ENCODE results near the gene ZFP36L1. TPM values are rescaled to one million over a fixed set of nuclear protein-coding genes. Genes with fewer than 3 reads are reported as not detected.

The ZFP36L1 gene
- total and polyA plus RNA-seq, 2 of the 13 experiments (the other 11 are each of a cell fraction or from before 2014, with no cell fraction given): 7.4 to 10.2 TPM

GRCh38 chr14:68794130-68794850 is 1.4 kb upstream of the ZFP36L1 start (continued):
- TF ChIP-seq KDM5A (IDR thresholded peaks at IDR 0.05; ENCODE audit: borderline replicate concordance, low read length) (no peak; the same call in 1 of the 2 replicates), U2AF1 (optimal IDR thresholded peaks at IDR 0.05; ENCODE audit: low read depth, low read length) (peak; percentile 65), HNRNPL (IDR thresholded peaks at IDR 0.05; ENCODE audit: low read depth, low read length) (peak; percentile 55; the same call in 1 of the 2 replicates), ZNF510 (CRISPR knock-in tag; IDR thresholded peaks at IDR 0.05; ENCODE audit: low read depth) (peak; percentile 68; the same call in 1 of the 2 replicates), TBP (CRISPR knock-in tag; IDR thresholded peaks at IDR 0.05) (no peak), ZFYVE20 (CRISPR knock-in tag; IDR thresholded peaks at IDR 0.05; ENCODE audit: borderline replicate concordance, low read depth) (no peak), ZFP90 (CRISPR knock-in tag; IDR thresholded peaks at IDR 0.05; ENCODE audit: borderline replicate concordance) (no peak), DNMT3B (CRISPR knock-in tag; conservative IDR thresholded peaks at IDR 0.05) (no peak), ZNF232 (CRISPR knock-in tag; IDR thresholded peaks at IDR 0.05; ENCODE audit: borderline replicate concordance) (peak; percentile 50; the same call in 1 of the 2 replicates), ZSCAN21 (CRISPR knock-in tag; IDR thresholded peaks at IDR 0.05; ENCODE audit: borderline replicate concordance) (peak; percentile 69; the same call in 1 of the 2 replicates), MTF2 (CRISPR knock-in tag; IDR thresholded peaks at IDR 0.05; ENCODE audit: borderline replicate concordance) (no peak), ATF5 (CRISPR knock-in tag; IDR thresholded peaks at IDR 0.05; ENCODE audit: low read depth) (peak; percentile 34; the same call in 1 of the 2 replicates), ZNF331 (CRISPR knock-in tag; IDR thresholded peaks at IDR 0.05) (peak; percentile 56; the same call in 1 of the 2 replicates), STAT6 (CRISPR knock-in tag; IDR thresholded peaks at IDR 0.05; ENCODE audit: borderline replicate concordance) (no peak), ZFP62 (CRISPR knock-in tag; IDR thresholded peaks at IDR 0.05) (no peak), ZFY (CRISPR knock-in tag; IDR thresholded peaks at IDR 0.05) (no peak; the same call in 1 of the 2 replicates), ZBTB42 (CRISPR knock-in tag; IDR thresholded peaks at IDR 0.05) (no peak), ARID4A (CRISPR knock-in tag; IDR thresholded peaks at IDR 0.05; ENCODE audit: borderline replicate concordance) (no peak; the same call in 1 of the 2 replicates), ZNF251 (CRISPR knock-in tag; IDR thresholded peaks at IDR 0.05) (no peak), SNAPC2 (CRISPR knock-in tag; IDR thresholded peaks at IDR 0.05) (no peak), SMARCC2 (IDR thresholded peaks at IDR 0.05) (no peak), ZNF776 (CRISPR knock-in tag; IDR thresholded peaks at IDR 0.05) (no peak), ZNF674 (CRISPR knock-in tag; IDR thresholded peaks at IDR 0.05; ENCODE audit: low read depth) (no peak)

Data from HepG2 (cell line).